Measurements from ENCODE around the gene SH3GL3. TPM values are rescaled to one million over a fixed set of nuclear protein-coding genes. Genes with fewer than 3 reads are reported as not detected.

SH3GL3 gene
- total and polyA plus RNA-seq, 4 donors = 0.31 to 8.4 (median 2.3) TPM

GRCh38 chr15:83435782-83436181 lies 11.4 kb upstream of the SH3GL3 start:
- Histone ChIP-seq H3K27ac (ENCODE audit: low read depth in 1 of 2, low read length in 1 of 2) (no peak overlapping the region), H3K4me1 (ENCODE audit: control insufficient read depth in 5 of 5, insufficient read depth in 5 of 5, low read length in 5 of 5) (peaks cover 0 to 12% (median 0%) of the 10 kb centered on the region in 5 donors), H3K9me3 (ENCODE audit: control insufficient read depth in 4 of 4, insufficient read depth in 3 of 4, low read length in 3 of 4) (no peaks in the 10 kb centered on the region), H3K27me3 (ENCODE audit: control insufficient read depth in 3 of 3, insufficient read depth in 3 of 3, low read length in 2 of 3) (no peaks in the 10 kb centered on the region), H3K4me3 (no peak overlapping the region), H3K36me3 (ENCODE audit: control insufficient read depth in 4 of 4, insufficient read depth in 4 of 4, low read length in 4 of 4) (no peaks in the 10 kb centered on the region), H3K9ac (ENCODE audit: insufficient read depth in 1 of 2, low read length in 2 of 2) (no peak overlapping the region)
- ATAC-seq (ENCODE audit: insufficient read depth, low FRiP score) = no peak
- no peak for DNase-seq
- TF ChIP-seq CTCF (IDR thresholded peaks at IDR 0.05; ENCODE audit: control extremely low read depth, extremely low read depth) = no peak
- 66 to 73% methylated on average over 8 of the region's 8 CpGs for whole genome bisulfite sequencing, 2 donors

GRCh38 chr15:83436513-83437158 lies 10.5 kb upstream of the SH3GL3 start:
- H3K4me3 ChIP-seq = no peak overlapping the region
- H3K9ac ChIP-seq (ENCODE audit: insufficient read depth in 1 of 2, low read length in 2 of 2) = no peak overlapping the region
- no peak for ATAC-seq (ENCODE audit: insufficient read depth, low FRiP score)
- H3K9me3 ChIP-seq (ENCODE audit: control insufficient read depth in 4 of 4, insufficient read depth in 3 of 4, low read length in 3 of 4) = no peaks in the 10 kb centered on the region
- peak in 2 of 3 donors; percentile 57 to 73 for DNase-seq
- H3K4me1 ChIP-seq (ENCODE audit: control insufficient read depth in 5 of 5, insufficient read depth in 5 of 5, low read length in 5 of 5) = peaks cover 0 to 12% (median 0%) of the 10 kb centered on the region in 5 donors
- H3K27me3 ChIP-seq (ENCODE audit: control insufficient read depth in 3 of 3, insufficient read depth in 3 of 3, low read length in 2 of 3) = no peaks in the 10 kb centered on the region
- no peak for TF ChIP-seq CTCF (IDR thresholded peaks at IDR 0.05; ENCODE audit: control extremely low read depth, extremely low read depth)
- no peaks in the 10 kb centered on the region for H3K36me3 ChIP-seq (ENCODE audit: control insufficient read depth in 4 of 4, insufficient read depth in 4 of 4, low read length in 4 of 4)
- H3K27ac ChIP-seq (ENCODE audit: low read depth in 1 of 2, low read length in 1 of 2) = no peak overlapping the region
- 17% methylated on average over 6 of the region's 6 CpGs for WGBS, 2 donors

- Histone ChIP-seq H3K27me3 (ENCODE audit: control insufficient read depth in 3 of 3, insufficient read depth in 3 of 3, low read length in 2 of 3) (no peaks in the 10 kb centered on the region), H3K4me3 (no peak overlapping the region), H3K4me1 (ENCODE audit: control insufficient read depth in 5 of 5, insufficient read depth in 5 of 5, low read length in 5 of 5) (peaks cover 0 to 9% (median 0%) of the 10 kb centered on the region in 5 donors), H3K9ac (ENCODE audit: insufficient read depth in 1 of 2, low read length in 2 of 2) (no peak overlapping the region), H3K9me3 (ENCODE audit: control insufficient read depth in 4 of 4, insufficient read depth in 3 of 4, low read length in 3 of 4) (peaks cover 0 to 2% (median 0%) of the 10 kb centered on the region in 4 donors), H3K36me3 (ENCODE audit: control insufficient read depth in 4 of 4, insufficient read depth in 4 of 4, low read length in 4 of 4) (no peaks in the 10 kb centered on the region), H3K27ac (ENCODE audit: low read depth in 1 of 2, low read length in 1 of 2) (no peak overlapping the region)
- DNase-seq (no peak), ATAC-seq (ENCODE audit: insufficient read depth, low FRiP score) (no peak)
- WGBS, 2 donors = 84 to 90% methylated on average over 5 of the region's 5 CpGs
- no peak for TF ChIP-seq CTCF (IDR thresholded peaks at IDR 0.05; ENCODE audit: control extremely low read depth, extremely low read depth)
These were observed 3.9 kb upstream of the SH3GL3 start for GRCh38 chr15:83443076-83443847.

All from lung (tissue), 12 donors.